CD4-positive, alpha-beta T cell treated with Interleukin-17A for 4 hours (primary cell): ENCODE results near the gene PPBP.

Experiments
- DNase-seq: peaks from one replicate; pipeline ENCODE4 v3.0.0-alpha.2; 2020; ENCODE audit warnings: mixed read lengths

PPBP gene

DNA sequence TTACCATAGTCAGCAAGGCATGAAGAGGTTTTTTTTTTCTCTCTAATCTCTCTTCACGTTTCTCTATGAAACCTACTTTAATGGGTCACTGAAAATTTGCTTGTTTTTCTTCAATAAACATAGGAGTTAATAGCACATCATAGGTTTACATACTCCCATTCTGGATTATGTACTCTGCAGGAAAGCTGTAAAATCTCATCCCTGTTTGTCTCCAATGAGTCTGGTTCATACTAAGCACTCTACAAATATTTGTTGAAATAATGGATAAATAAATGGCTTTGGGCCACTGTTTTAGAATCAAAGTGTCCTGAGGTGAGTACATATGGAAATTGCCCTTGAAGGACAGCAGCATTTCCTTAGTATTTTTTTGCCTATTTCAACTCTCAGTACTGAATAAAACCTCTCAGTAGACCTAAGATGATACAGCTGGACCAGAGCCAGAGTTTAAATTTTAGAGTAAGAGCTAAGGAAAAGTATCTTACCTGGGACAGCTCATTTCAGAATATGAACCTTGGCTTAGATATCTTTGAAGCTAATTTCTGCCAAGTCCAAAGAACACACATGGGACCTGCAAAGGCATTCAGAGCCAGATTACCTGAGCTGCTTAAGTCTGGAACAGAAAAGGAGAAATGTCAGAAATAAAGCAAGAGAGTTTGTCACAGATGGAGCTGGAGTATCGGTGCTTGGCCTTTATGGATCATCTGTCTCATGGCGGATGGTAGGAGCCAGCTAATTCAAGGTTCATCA, 40.6 kb downstream of the PPBP start:
- no peak for DNase-seq

DNA sequence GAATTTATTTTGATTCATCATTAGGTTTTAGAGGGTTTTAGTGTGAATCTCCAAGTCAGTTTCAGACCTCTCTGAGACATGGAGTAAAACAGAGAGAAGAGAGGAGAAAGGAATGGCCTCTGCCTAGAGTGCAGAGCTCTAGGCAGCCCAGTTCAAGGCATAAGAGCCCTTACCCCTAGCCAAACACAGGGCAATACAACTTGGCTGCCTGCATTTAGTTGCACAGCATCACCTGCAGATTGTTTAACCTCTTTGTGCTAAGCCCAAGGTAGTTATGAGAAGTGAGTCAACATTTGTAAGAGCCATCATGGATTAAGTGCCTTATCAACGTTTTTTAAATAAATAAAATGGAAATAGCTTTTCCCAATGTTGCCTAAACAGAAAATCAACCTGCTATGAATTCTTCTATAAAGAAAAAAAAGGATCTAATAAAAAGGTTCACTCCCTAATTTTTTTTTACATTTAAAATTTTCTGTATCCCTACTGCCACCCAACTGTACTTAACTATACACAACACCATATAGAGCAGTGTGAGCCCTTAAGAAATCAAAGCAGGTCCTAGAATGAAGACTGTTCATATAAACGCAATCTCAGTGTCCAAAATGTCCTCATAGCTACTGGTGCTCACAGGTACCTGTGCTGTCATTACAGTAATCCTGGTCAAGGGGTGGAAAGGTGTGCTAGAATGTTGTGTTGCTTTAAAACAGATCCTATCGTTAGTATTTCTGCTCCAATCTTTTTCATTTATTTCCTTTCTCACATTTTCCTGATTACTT, 42.1 kb downstream of the PPBP start:
- DNase-seq: no peak

DNA sequence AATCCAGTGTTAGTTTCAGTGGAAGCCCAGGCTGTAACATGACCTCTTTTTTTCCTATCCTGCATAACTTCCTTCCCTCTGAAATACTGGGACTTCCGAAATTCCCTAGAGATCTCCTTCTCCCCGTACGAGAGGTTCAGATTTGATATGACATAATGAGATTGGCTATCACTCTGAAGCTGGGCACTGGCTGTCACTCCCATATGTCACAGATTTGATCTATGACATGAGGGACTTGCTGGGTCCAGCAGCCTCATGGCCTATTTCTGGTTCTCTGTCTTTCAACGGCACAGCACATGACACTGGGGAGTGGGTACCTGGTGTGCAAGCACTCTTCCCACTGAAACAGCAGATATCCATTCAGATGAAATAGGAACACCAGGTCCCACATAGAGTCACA, 42.9 kb downstream of the PPBP start:
- no peak for DNase-seq

DNA sequence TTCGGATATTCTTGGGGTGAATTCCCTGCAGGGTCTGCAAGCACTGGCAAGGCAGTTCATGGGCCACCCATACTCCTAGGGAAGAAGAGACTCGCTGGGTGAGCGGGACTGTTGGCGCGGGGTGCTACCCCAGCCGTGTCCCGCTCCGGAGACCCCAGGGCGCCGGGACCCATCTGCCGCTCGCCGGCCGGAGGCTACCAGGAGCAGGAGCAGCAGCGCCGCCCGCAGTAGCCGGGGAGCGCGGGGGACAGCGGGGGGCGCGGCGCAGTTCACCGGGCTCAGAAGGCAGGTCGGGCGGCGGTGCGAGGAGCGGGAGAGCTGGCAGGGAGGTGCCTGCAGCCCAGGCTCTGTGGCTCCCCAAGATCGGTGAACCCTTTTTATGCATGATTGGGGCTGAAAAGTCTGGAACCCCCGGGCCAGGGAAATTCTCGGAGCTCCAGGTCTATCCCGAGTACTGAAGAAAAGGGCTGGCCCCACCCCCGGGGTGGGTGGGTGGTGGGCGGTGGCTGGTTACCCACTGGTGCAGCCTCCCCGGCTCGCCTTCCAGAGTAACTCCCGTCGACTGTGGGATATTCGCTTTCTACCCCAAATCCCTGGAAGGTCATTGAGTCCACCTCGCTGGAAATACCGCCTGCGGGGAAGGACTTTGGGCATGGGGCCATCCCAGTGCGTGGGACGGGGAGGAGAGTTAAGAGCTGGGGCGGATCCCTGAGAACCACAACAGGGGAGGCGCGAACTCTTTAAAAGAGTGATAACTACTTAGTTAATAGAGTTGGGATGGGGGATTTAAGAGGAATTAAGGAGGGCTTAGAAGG, 43.7 kb downstream of the PPBP start:
- DNase-seq: no peak

DNA sequence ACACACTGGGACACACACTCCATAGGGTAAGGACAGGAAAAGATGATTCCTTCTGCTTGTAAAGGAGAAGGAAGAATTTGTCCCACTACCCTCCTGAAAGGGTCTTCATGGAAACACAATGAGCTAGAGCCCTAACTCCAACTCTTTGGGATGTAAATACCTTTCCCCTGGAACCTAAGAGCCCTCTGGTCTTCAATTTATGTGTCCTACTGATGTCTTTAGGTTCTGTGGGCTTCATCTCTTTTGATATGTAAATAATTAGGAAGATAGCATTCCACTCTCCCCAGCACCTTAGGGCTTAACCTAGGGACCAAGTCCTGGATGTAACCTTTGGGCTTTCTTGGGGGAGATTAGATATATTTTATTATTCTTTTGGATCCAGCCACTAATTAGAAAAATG, 44.4 kb downstream of the PPBP start:
- DNase-seq: no peak

DNA sequence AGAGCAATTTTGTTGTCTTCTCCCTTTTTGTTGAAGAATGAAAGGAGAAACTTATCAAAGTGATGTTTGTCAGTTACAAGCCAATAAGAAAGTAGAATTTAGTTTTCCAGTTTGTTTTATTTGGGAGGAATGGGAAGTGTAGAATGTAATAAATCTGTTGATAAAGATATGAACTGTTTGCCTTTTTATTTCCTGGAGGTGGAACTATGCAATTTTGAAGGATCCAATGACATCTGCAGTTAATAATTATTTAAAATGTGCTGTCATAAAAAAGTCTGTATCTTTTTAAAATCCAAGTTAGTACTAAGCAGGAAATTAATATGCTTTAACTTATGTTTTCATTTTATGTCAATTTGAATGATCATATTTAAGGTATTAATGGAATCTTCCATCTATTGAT, 51.0 kb downstream of the PPBP start:
- no peak for DNase-seq
